ENCODE results near the gene PDE4D.

GRCh38 chr5:59694411-59694810 lies 199.1 kb downstream of the PDE4D start:
- TF ChIP-seq FOXM1 (IDR thresholded peaks at IDR 0.05; ENCODE audit: borderline replicate concordance) (no peak), TARDBP (IDR thresholded peaks at IDR 0.05) (no peak), PKNOX1 (IDR thresholded peaks at IDR 0.05) (no peak), L3MBTL2 (conservative IDR thresholded peaks at IDR 0.05) (no peak), SP1 (IDR thresholded peaks at IDR 0.05) (no peak), BHLHE40 (IDR thresholded peaks at IDR 0.05; ENCODE audit: borderline replicate concordance) (no peak), ARNT (IDR thresholded peaks at IDR 0.05) (no peak), CTBP1 (IDR thresholded peaks at IDR 0.05; ENCODE audit: borderline replicate concordance) (no peak), SUZ12 (IDR thresholded peaks at IDR 0.05) (no peak), NFRKB (IDR thresholded peaks at IDR 0.05) (no peak), FOXA1 (IDR thresholded peaks at IDR 0.05) (no peak), LEF1 (IDR thresholded peaks at IDR 0.05; ENCODE audit: borderline replicate concordance) (no peak), ZNF384 (IDR thresholded peaks at IDR 0.05) (no peak)

All from HEK293T (cell line).